Measurements from ENCODE around the gene PRTG. TPM values are rescaled to one million over a fixed set of nuclear protein-coding genes. Genes with fewer than 3 reads are reported as not detected.

The PRTG gene
- total RNA-seq, 2 experiments from 2014 or later: 0.15 TPM; not detected in 1

DNA sequence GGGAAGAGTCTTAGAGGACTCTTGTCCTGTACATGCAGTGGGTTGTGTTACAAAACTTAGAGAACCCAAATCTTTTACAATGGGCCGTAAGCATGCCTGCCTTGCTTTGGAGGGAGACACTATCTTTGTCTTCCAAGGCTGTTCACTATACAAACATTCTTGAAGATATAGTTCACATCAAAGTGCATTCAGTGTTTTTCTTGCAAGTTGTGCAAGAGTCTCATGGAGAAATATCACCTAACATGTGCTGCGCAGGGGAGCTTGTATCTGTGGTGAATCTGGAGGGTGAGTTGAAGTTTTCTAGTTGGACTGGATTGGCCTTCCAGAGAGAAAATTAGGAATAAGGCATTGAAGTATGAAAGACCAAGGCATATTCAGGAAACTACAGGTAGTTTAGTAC is 7.8 kb upstream of the PRTG start:
- Histone ChIP-seq H2AFZ (ENCODE audit: low read length) (no peak overlapping the region), H3K4me1 (ENCODE audit: insufficient read depth, low read length, poor library complexity, severe bottlenecking) (no peaks in the 10 kb centered on the region), H3K36me3 (ENCODE audit: insufficient read depth, low read length) (no peaks in the 10 kb centered on the region), H3K27ac (ENCODE audit: low read depth, low read length, poor library complexity, severe bottlenecking) (no peak overlapping the region), H3K9me2 (ENCODE audit: insufficient read depth, low read length) (no peaks in the 10 kb centered on the region), H3K4me2 (ENCODE audit: low read length) (no peak overlapping the region), H3K79me2 (ENCODE audit: insufficient read depth, low read depth, low read length) (no peaks in the 10 kb centered on the region), H3K4me3 (ENCODE audit: low read depth, low read length, poor library complexity, severe bottlenecking) (no peak overlapping the region), H4K20me1 (ENCODE audit: insufficient read depth, low read length) (no peaks in the 10 kb centered on the region), H3K9me3 (ENCODE audit: low read length) (no peaks in the 10 kb centered on the region)
- intact Hi-C loops (cut with micrococcal nuclease; ENCODE audit: unreplicated experiment): no loop called here
- DNase-seq (ENCODE audit: low spot score): no peak
- BruUV-seq (replicated peaks): no TSS peak
- POLR2A ChIA-PET: interaction anchor here (1.1 kb wide), 1 partner anchor 14 kb away, joined by 3 read pairs; no protein-coding TSS in a partner anchor
- CTCF ChIA-PET (ENCODE audit: unreplicated experiment): no interaction called here
- TF ChIP-seq EZH2phosphoT487 (IDR thresholded peaks at IDR 0.05; ENCODE audit: borderline replicate concordance, low read depth, low read length): no peak
- TF ChIP-seq, protein P1, sequence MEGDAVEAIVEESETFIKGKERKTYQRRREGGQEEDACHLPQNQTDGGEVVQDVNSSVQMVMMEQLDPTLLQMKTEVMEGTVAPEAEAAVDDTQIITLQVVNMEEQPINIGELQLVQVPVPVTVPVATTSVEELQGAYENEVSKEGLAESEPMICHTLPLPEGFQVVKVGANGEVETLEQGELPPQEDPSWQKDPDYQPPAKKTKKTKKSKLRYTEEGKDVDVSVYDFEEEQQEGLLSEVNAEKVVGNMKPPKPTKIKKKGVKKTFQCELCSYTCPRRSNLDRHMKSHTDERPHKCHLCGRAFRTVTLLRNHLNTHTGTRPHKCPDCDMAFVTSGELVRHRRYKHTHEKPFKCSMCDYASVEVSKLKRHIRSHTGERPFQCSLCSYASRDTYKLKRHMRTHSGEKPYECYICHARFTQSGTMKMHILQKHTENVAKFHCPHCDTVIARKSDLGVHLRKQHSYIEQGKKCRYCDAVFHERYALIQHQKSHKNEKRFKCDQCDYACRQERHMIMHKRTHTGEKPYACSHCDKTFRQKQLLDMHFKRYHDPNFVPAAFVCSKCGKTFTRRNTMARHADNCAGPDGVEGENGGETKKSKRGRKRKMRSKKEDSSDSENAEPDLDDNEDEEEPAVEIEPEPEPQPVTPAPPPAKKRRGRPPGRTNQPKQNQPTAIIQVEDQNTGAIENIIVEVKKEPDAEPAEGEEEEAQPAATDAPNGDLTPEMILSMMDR (conservative IDR thresholded peaks at IDR 0.05; ENCODE audit: low read length): no peak

DNA sequence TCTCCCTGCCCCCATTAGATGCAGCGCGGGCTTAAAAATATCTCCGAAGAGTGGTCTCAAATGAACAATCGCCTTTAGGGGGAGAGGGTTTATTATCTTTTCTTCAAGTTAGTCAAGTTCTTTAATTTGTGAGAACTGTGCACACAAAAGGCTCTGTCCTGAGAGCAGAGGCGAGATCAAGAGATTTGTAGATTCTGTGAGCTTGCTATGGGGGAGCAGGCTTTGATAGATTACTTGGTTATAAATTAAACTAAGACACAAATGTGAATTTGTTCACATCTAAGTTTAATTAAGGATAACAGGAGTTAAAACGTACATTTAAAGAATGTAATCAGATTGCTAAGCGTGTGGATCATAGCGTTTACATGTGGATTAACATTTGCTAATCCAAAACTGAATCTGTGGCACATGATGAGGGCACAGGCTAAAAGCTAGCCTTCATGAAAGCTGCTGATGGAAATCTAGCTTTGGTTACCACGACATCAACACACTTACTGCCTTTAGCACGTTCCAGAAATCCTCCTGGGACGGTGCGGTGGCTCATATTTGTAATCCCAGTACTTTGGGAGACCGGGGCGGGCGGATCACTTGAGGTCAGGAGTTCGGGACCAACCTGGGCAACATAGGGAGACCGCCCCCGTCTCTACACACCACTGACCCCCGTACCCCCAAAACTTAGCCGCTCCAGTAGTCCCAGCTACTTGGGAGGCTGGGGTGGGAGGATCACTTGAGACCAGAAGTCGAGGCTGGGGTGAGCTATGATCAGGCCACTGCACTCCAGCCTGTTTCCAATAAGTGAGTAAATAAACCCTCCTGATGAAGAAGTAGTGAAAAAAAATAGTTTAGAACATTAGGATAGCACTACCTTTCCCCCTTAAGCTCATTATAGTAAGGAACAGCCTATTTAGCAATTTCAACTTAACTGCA is 1.0 kb upstream of the PRTG start:
- H3K36me3 ChIP-seq (ENCODE audit: insufficient read depth, low read length): no peaks in the 10 kb centered on the region
- H3K79me2 ChIP-seq (ENCODE audit: insufficient read depth, low read depth, low read length): no peaks in the 10 kb centered on the region
- no peak overlapping the region for H2AFZ ChIP-seq (ENCODE audit: low read length)
- no peak overlapping the region for H3K4me3 ChIP-seq (ENCODE audit: low read depth, low read length, poor library complexity, severe bottlenecking)
- H3K4me1 ChIP-seq (ENCODE audit: insufficient read depth, low read length, poor library complexity, severe bottlenecking): no peaks in the 10 kb centered on the region
- ChIA-PET POLR2A (interaction anchor here (0.6 to 1.0 kb wide), 2 partner anchors 13 to 968 kb away, joined by 3 to 5 read pairs; no protein-coding TSS in a partner anchor), CTCF (ENCODE audit: unreplicated experiment) (no interaction called here)
- H3K27ac ChIP-seq (ENCODE audit: low read depth, low read length, poor library complexity, severe bottlenecking): no peak overlapping the region
- DNase-seq (ENCODE audit: low spot score): no peak
- TF ChIP-seq EZH2phosphoT487 (IDR thresholded peaks at IDR 0.05; ENCODE audit: borderline replicate concordance, low read depth, low read length): no peak
- TF ChIP-seq, protein P1 (conservative IDR thresholded peaks at IDR 0.05; ENCODE audit: low read length): no peak
- no TSS peak for BruUV-seq (replicated peaks)
- intact Hi-C loops (cut with micrococcal nuclease; ENCODE audit: unreplicated experiment): no loop called here
- no peaks in the 10 kb centered on the region for H3K9me3 ChIP-seq (ENCODE audit: low read length)
- no peak overlapping the region for H3K4me2 ChIP-seq (ENCODE audit: low read length)
- H4K20me1 ChIP-seq (ENCODE audit: insufficient read depth, low read length): no peaks in the 10 kb centered on the region
- H3K9me2 ChIP-seq (ENCODE audit: insufficient read depth, low read length): no peaks in the 10 kb centered on the region

- ChIA-PET POLR2A (no interaction called here), CTCF (ENCODE audit: unreplicated experiment) (no interaction called here)
- peak overlapping the region; percentile 53 for H3K4me2 ChIP-seq (ENCODE audit: low read length)
- H3K27ac ChIP-seq (ENCODE audit: low read depth, low read length, poor library complexity, severe bottlenecking): no peak overlapping the region
- no peaks in the 10 kb centered on the region for H3K9me3 ChIP-seq (ENCODE audit: low read length)
- no peaks in the 10 kb centered on the region for H3K9me2 ChIP-seq (ENCODE audit: insufficient read depth, low read length)
- TF ChIP-seq EZH2phosphoT487 (IDR thresholded peaks at IDR 0.05; ENCODE audit: borderline replicate concordance, low read depth, low read length): no peak
- TF ChIP-seq, protein P1 (conservative IDR thresholded peaks at IDR 0.05; ENCODE audit: low read length): no peak
- intact Hi-C loops (cut with micrococcal nuclease; ENCODE audit: unreplicated experiment): no loop called here
- no peaks in the 10 kb centered on the region for H3K4me1 ChIP-seq (ENCODE audit: insufficient read depth, low read length, poor library complexity, severe bottlenecking)
- no peak for DNase-seq (ENCODE audit: low spot score)
- no peaks in the 10 kb centered on the region for H4K20me1 ChIP-seq (ENCODE audit: insufficient read depth, low read length)
- no peaks in the 10 kb centered on the region for H3K36me3 ChIP-seq (ENCODE audit: insufficient read depth, low read length)
- no peaks in the 10 kb centered on the region for H3K79me2 ChIP-seq (ENCODE audit: insufficient read depth, low read depth, low read length)
- no peak overlapping the region for H2AFZ ChIP-seq (ENCODE audit: low read length)
- BruUV-seq (replicated peaks): no TSS peak
- H3K4me3 ChIP-seq (ENCODE audit: low read depth, low read length, poor library complexity, severe bottlenecking): peak overlapping the region; percentile 56
Measured at GRCh38 chr15:55742498-55742926, 440 bp downstream of the PRTG start.

Data from OCI-LY7 (cell line).